Forelimb muscle (tissue), 1 donor: Measurements from ENCODE around the gene FUBP3. TPM values are rescaled to one million over a fixed set of nuclear protein-coding genes. Genes with fewer than 3 reads are reported as not detected.
"Not testable (repeated sequence)": the region's sequence is repeated elsewhere in the genome, so short reads cannot be mapped to it uniquely, and the experiment has no call there.

Experiments used
- DNase-seq: peaks from one replicate; pipeline ENCODE4 v3.0.0-alpha.2; 2013; ENCODE audit warnings: low read depth
- polyA plus RNA-seq: library from polyadenylated mRNA; unstranded; fragments of 120-200 nt; gene quantifications from one replicate; pipeline ENCODE4 v1.2.1, GENCODE V29; 2013; ENCODE audit not compliant: insufficient read length

Gene FUBP3
- polyA plus RNA-seq, 1 donor: 41.6 TPM

- no peak for DNase-seq
Measured at GRCh38 chr9:130556396-130557076, 22.8 kb upstream of the FUBP3 start.

- DNase-seq: no peak
Measured at GRCh38 chr9:130557077-130557468, 22.3 kb upstream of the FUBP3 start.

GRCh38 chr9:130561056-130561455 lies 18.3 kb upstream of the FUBP3 start:
- no peak for DNase-seq

- DNase-seq: not testable (repeated sequence)
Measured at GRCh38 chr9:130562525-130562924, 16.9 kb upstream of the FUBP3 start.

GRCh38 chr9:130563797-130564196 lies 15.6 kb upstream of the FUBP3 start:
- DNase-seq: no peak

GRCh38 chr9:130565792-130566191 lies 13.6 kb upstream of the FUBP3 start:
- no peak for DNase-seq

- no peak for DNase-seq
Measured at GRCh38 chr9:130570208-130570607, 9.2 kb upstream of the FUBP3 start.

GRCh38 chr9:130575514-130575913 lies 3.9 kb upstream of the FUBP3 start:
- DNase-seq: no peak

- DNase-seq: no peak
Measured at GRCh38 chr9:130576176-130576575, 3.2 kb upstream of the FUBP3 start.

- DNase-seq: no peak
Measured at GRCh38 chr9:130579738-130580463, 524 bp downstream of the FUBP3 start.

- no peak for DNase-seq
Measured at GRCh38 chr9:130581766-130582165, 2.4 kb downstream of the FUBP3 start.

- DNase-seq: no peak
Measured at GRCh38 chr9:130583271-130583670, 3.9 kb downstream of the FUBP3 start.

- DNase-seq: no peak
Measured at GRCh38 chr9:130587921-130588320, 8.5 kb downstream of the FUBP3 start.

- no peak for DNase-seq
Measured at GRCh38 chr9:130588416-130588815, 9.0 kb downstream of the FUBP3 start.

- no peak for DNase-seq
Measured at GRCh38 chr9:130589754-130590153, 10.4 kb downstream of the FUBP3 start.

- DNase-seq: no peak
Measured at GRCh38 chr9:130590305-130590704, 10.9 kb downstream of the FUBP3 start.

- no peak for DNase-seq
Measured at GRCh38 chr9:130593020-130593419, 13.6 kb downstream of the FUBP3 start.

GRCh38 chr9:130597228-130597627 lies 17.9 kb downstream of the FUBP3 start:
- DNase-seq: no peak

- DNase-seq: no peak
Measured at GRCh38 chr9:130598188-130598587, 18.8 kb downstream of the FUBP3 start.

- DNase-seq: no peak
Measured at GRCh38 chr9:130599625-130600024, 20.2 kb downstream of the FUBP3 start.

- no peak for DNase-seq
Measured at GRCh38 chr9:130601100-130601499, 21.7 kb downstream of the FUBP3 start.

GRCh38 chr9:130604295-130604694 lies 24.9 kb downstream of the FUBP3 start:
- DNase-seq: no peak

- no peak for DNase-seq
Measured at GRCh38 chr9:130606887-130607600, 27.7 kb downstream of the FUBP3 start.
